ENCODE measurements around the gene OR5H1.

OR5H1 gene

GRCh38 chr3:98130421-98130820, at the start of gene OR5H1:
OR5H1 (plus strand) TSS chr3:98130721; CDS start chr3:98132698, 1,977 bp downstream.
- no peak within 1 kb of the TSS for H3K4me3 ChIP-seq (ENCODE audit: low read depth, low read length)
- TF ChIP-seq CTCF (IDR thresholded peaks at IDR 0.05; ENCODE audit: borderline replicate concordance, insufficient read depth, low read depth, low read length): no peak

- no peak within 1 kb of the TSS for H3K4me3 ChIP-seq (ENCODE audit: low read depth, low read length)
- TF ChIP-seq CTCF (IDR thresholded peaks at IDR 0.05; ENCODE audit: borderline replicate concordance, insufficient read depth, low read depth, low read length): no peak
These were observed 43.6 kb upstream of the OR5H1 start, which contains the start of gene OR5AC2 for GRCh38 chr3:98086873-98087272. OR5AC2 (plus strand) TSS chr3:98087173; CDS start chr3:98087173, 0 bp downstream.

- H3K4me3 ChIP-seq (ENCODE audit: low read depth, low read length): no peak overlapping the region
- TF ChIP-seq CTCF (IDR thresholded peaks at IDR 0.05; ENCODE audit: borderline replicate concordance, insufficient read depth, low read depth, low read length): no peak
These were observed 34.6 kb upstream of the OR5H1 start for GRCh38 chr3:98095882-98096281.

- TF ChIP-seq CTCF (IDR thresholded peaks at IDR 0.05; ENCODE audit: borderline replicate concordance, insufficient read depth, low read depth, low read length): no peak
- H3K4me3 ChIP-seq (ENCODE audit: low read depth, low read length): no peak overlapping the region
These were observed 30.7 kb upstream of the OR5H1 start for GRCh38 chr3:98099848-98100247.

- no peak overlapping the region for H3K4me3 ChIP-seq (ENCODE audit: low read depth, low read length)
- no peak for TF ChIP-seq CTCF (IDR thresholded peaks at IDR 0.05; ENCODE audit: borderline replicate concordance, insufficient read depth, low read depth, low read length)
These were observed 22.4 kb upstream of the OR5H1 start for GRCh38 chr3:98108162-98108561.

GRCh38 chr3:98109807-98110549, 20.5 kb upstream of the OR5H1 start:
- no peak for TF ChIP-seq CTCF (IDR thresholded peaks at IDR 0.05; ENCODE audit: borderline replicate concordance, insufficient read depth, low read depth, low read length)
- no peak overlapping the region for H3K4me3 ChIP-seq (ENCODE audit: low read depth, low read length)

- no peak for TF ChIP-seq CTCF (IDR thresholded peaks at IDR 0.05; ENCODE audit: borderline replicate concordance, insufficient read depth, low read depth, low read length)
- no peak overlapping the region for H3K4me3 ChIP-seq (ENCODE audit: low read depth, low read length)
These were observed 20.0 kb upstream of the OR5H1 start for GRCh38 chr3:98110550-98110908.

All from GM12875 (cell line).